HepG2 (cell line): ENCODE results near the gene BLVRA. TPM values are rescaled to one million over a fixed set of nuclear protein-coding genes. Genes with fewer than 3 reads are reported as not detected.

Experiments
- ARID5B ChIP-seq: IDR thresholded peaks from 2 replicates; pipeline ENCODE4 v1.4.0; 2020; ENCODE audit warnings: mild to moderate bottlenecking, missing genetic modification reagents
- ELF3 ChIP-seq: IDR thresholded peaks from 2 replicates; pipeline ENCODE4 v1.6.1; 2016; ENCODE audit warnings: missing genetic modification reagents, missing compliant biosample characterization
- FOXP1 ChIP-seq, 2 experiments: fragments of 450-650 bp in 1 of 2; IDR thresholded peaks; 2 replicates each; pipeline ENCODE4 v1.6.1; 2017 to 2018; ENCODE audit warnings: antibody characterized with exemption in 1 of 2
- ISX ChIP-seq: sonication (generic); formaldehyde crosslinking; conservative IDR thresholded peaks from 2 replicates; pipeline ENCODE4 v1.5.0; 2020; ENCODE audit warnings: missing genetic modification reagents
- JARID2 ChIP-seq: sonication (generic); formaldehyde crosslinking; IDR thresholded peaks from 2 replicates; pipeline ENCODE4 v1.8.1; 2023; ENCODE audit warnings: missing genetic modification reagents, inconsistent platforms; ENCODE audit not compliant: insufficient replicate concordance
- LCORL ChIP-seq, 2 experiments: fragments of 450-650 bp in 1 of 2; sonication (generic) in 1 of 2; formaldehyde crosslinking in 1 of 2; IDR thresholded peaks; 2 replicates each; pipeline versions ENCODE4 v1.5.0 to v1.6.1; 2017 to 2020; ENCODE audit warnings: antibody characterized with exemption in 1 of 2, missing genetic modification reagents in 1 of 2
- NCOA2 ChIP-seq: sonication (generic); formaldehyde crosslinking; IDR thresholded peaks from 2 replicates; pipeline ENCODE4 v1.8.0; 2022; ENCODE audit warnings: inconsistent platforms
- NCOA5 ChIP-seq: sonication (generic); formaldehyde crosslinking; IDR thresholded peaks from 2 replicates; pipeline ENCODE4 v1.4.0; 2020; ENCODE audit warnings: missing genetic modification reagents
- NFYC ChIP-seq: IDR thresholded peaks from 2 replicates; pipeline ENCODE4 v1.6.1; 2016; ENCODE audit warnings: missing genetic modification reagents, missing compliant biosample characterization
- SCMH1 ChIP-seq: sonication (generic); formaldehyde crosslinking; IDR thresholded peaks from 2 replicates; pipeline ENCODE4 v1.9.0; 2021; ENCODE audit warnings: missing genetic modification reagents, mild to moderate bottlenecking, borderline replicate concordance
- SRSF4 ChIP-seq: fragments of 200-400 bp; formaldehyde crosslinking; IDR thresholded peaks from one replicate; pipeline ENCODE4 v1.6.1; 2018; ENCODE audit warnings: mild to moderate bottlenecking, low read depth, low read length, moderate library complexity; ENCODE audit not compliant: poor library complexity, severe bottlenecking
- TRIM24 ChIP-seq: sonication (generic); formaldehyde crosslinking; IDR thresholded peaks from 2 replicates; pipeline ENCODE4 v1.8.0; 2022; ENCODE audit warnings: mild to moderate bottlenecking, missing genetic modification reagents
- YEATS2 ChIP-seq: sonication (generic); formaldehyde crosslinking; IDR thresholded peaks from 2 replicates; pipeline ENCODE4 v1.4.0; 2020; ENCODE audit warnings: missing genetic modification reagents, borderline replicate concordance
- ZBTB37 ChIP-seq: sonication (generic); formaldehyde crosslinking; IDR thresholded peaks from 2 replicates; pipeline ENCODE4 v1.4.0; 2020; ENCODE audit warnings: mild to moderate bottlenecking, missing genetic modification reagents
- ZBTB7B ChIP-seq: sonication (generic); formaldehyde crosslinking; IDR thresholded peaks from 2 replicates; pipeline ENCODE4 v1.4.0; 2020; ENCODE audit warnings: missing genetic modification reagents
- ZNF274 ChIP-seq: sonication (generic); formaldehyde crosslinking; IDR thresholded peaks from 2 replicates; pipeline ENCODE4 v1.5.1; 2020; ENCODE audit warnings: mild to moderate bottlenecking, missing genetic modification reagents
- ZNF280B ChIP-seq: sonication (generic); formaldehyde crosslinking; IDR thresholded peaks from 2 replicates; pipeline ENCODE4 v1.5.0; 2020; ENCODE audit warnings: missing genetic modification reagents, mild to moderate bottlenecking, borderline replicate concordance
- ZNF382 ChIP-seq: sonication (generic); formaldehyde crosslinking; IDR thresholded peaks from 2 replicates; pipeline ENCODE4 v1.5.0; 2020; ENCODE audit warnings: missing genetic modification reagents, mild to moderate bottlenecking, borderline replicate concordance
- ZNF816 ChIP-seq: sonication (generic); formaldehyde crosslinking; IDR thresholded peaks from 2 replicates; pipeline ENCODE4 v1.8.0; 2022; ENCODE audit warnings: missing genetic modification reagents, mild to moderate bottlenecking, borderline replicate concordance
- ZNF839 ChIP-seq: sonication (generic); formaldehyde crosslinking; IDR thresholded peaks from 2 replicates; pipeline ENCODE4 v1.4.0; 2020; ENCODE audit warnings: missing genetic modification reagents, mild to moderate bottlenecking, borderline replicate concordance
- polyA plus RNA-seq, 8 experiments: library from polyadenylated mRNA; depleted of rRNA in 3 of 8; stranded (reverse) in 7 of 8; unstranded in 1 of 8; fragments of >200 nt; fragmentation: Illumina TruSeq in 4 of 8; extraction: Trizol in 4 of 8; gene quantifications; 2 replicates each; pipeline versions ENCODE4 v1.2.1 to v1.2.3, GENCODE V29; 2011 to 2016; ENCODE audit warnings: low read depth in 4 of 8, missing spikeins in 1 of 8, mixed read lengths in 1 of 8; ENCODE audit not compliant: insufficient read depth in 1 of 8
- total RNA-seq, 5 experiments: library from RNA; depleted of rRNA; stranded (reverse); fragments of >200 nt; fragmentation: Illumina TruSeq; extraction: Trizol; gene quantifications; 2 replicates each; pipeline ENCODE4 v1.2.3, GENCODE V29; 2016; ENCODE audit warnings: low read depth in 1 of 5
- TF ChIP-seq, protein P1 (sequence below): sonication (generic); formaldehyde crosslinking; conservative IDR thresholded peaks from 2 replicates; pipeline ENCODE4 v1.4.0; 2020; ENCODE audit warnings: missing genetic modification reagents

The BLVRA gene
- total and polyA plus RNA-seq, 2 of the 13 experiments (the other 11 are each of a cell fraction or from before 2014, with no cell fraction given) = 39.2 to 64.2 TPM

DNA sequence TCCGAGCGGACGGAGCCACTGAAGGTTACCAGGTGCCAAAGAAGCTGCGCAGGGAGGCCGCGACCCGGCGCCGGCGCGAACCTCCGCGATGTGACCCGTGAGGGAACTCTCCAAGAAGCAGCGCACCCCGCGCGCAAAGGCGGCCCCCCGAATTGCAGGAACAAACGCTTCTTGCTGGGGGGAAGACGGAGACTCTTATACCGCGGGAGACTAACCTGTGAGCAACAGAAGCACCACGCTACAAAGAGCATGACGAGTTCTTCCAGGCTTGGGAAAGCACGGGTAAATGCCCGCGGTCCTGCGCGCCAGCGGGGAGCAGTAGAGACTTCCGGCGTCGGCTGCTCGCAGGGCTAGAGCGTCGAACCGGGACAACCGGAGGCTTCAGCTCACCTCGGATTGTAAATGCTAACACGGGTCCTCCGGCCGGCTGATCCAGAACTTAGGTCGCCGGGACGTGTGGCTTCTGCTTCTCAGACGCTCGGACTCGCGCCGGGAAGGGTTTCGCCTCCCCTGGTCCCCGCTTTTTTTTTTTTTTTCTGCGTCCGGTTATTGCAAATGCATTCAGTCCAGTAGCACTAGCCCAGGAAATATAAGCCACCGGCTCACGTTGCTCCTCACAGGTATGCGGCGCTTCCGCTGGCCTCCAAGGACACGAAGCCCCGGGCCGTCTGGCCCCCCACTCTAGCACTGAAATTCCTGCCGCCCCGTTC is 29.1 kb upstream of the BLVRA start, which contains the start of gene COA1 (continued):
- peak; percentile 87 for TF ChIP-seq YEATS2 (CRISPR knock-in tag)
- TF ChIP-seq FOXP1 (IDR thresholded peaks at IDR 0.05) = no peak
- TF ChIP-seq FOXP1 (CRISPR knock-in tag; IDR thresholded peaks at IDR 0.05) = no peak
- no peak for TF ChIP-seq ZNF839 (CRISPR knock-in tag)
- TF ChIP-seq, protein P1, sequence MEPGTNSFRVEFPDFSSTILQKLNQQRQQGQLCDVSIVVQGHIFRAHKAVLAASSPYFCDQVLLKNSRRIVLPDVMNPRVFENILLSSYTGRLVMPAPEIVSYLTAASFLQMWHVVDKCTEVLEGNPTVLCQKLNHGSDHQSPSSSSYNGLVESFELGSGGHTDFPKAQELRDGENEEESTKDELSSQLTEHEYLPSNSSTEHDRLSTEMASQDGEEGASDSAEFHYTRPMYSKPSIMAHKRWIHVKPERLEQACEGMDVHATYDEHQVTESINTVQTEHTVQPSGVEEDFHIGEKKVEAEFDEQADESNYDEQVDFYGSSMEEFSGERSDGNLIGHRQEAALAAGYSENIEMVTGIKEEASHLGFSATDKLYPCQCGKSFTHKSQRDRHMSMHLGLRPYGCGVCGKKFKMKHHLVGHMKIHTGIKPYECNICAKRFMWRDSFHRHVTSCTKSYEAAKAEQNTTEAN (CRISPR knock-in tag) = peak; percentile 55; the same call in 1 of the 2 replicates
- no peak for TF ChIP-seq SCMH1 (CRISPR knock-in tag)
- TF ChIP-seq ZNF274 (CRISPR knock-in tag) = peak; percentile 21; the same call in 1 of the 2 replicates
- peak; percentile 37; the same call in 1 of the 2 replicates for TF ChIP-seq NCOA2 (CRISPR knock-in tag)
- no peak; the same call in 1 of the 2 replicates for TF ChIP-seq ISX (CRISPR knock-in tag)
- TF ChIP-seq NFYC = no peak
- no peak for TF ChIP-seq TRIM24 (CRISPR knock-in tag)
- no peak; the same call in 1 of the 2 replicates for TF ChIP-seq ZNF816
- no peak for TF ChIP-seq ZBTB7B (CRISPR knock-in tag)
- 0 out of 2 replicates have a peak, but pooled peaks have one; percentile 50 for TF ChIP-seq ZBTB37 (CRISPR knock-in tag)
- no peak for TF ChIP-seq ZNF280B (CRISPR knock-in tag)
- TF ChIP-seq ELF3 (CRISPR knock-in tag) = 0 out of 2 replicates have a peak, but pooled peaks have one; percentile 28
- no peak for TF ChIP-seq NCOA5 (CRISPR knock-in tag)
- TF ChIP-seq JARID2 = no peak
- TF ChIP-seq ZNF382 (CRISPR knock-in tag) = no peak
- TF ChIP-seq LCORL (IDR thresholded peaks at IDR 0.05) = no peak
- TF ChIP-seq LCORL (CRISPR knock-in tag; IDR thresholded peaks at IDR 0.05) = peak; percentile 68; the same call in 1 of the 2 replicates
- no peak for TF ChIP-seq SRSF4
- TF ChIP-seq ARID5B (CRISPR knock-in tag) = peak; percentile 54; the same call in 1 of the 2 replicates
